SU-DHL-6 (cell line): ENCODE data around the gene EPB41L4A.

Experiments used
- H2AFZ ChIP-seq: fragments of 200-600 bp; sonication (generic); 2 replicates; pipeline ENCODE4 v1.6.1; 2014; ENCODE audit warnings: low read depth, mild to moderate bottlenecking, moderate library complexity, mixed read lengths, antibody characterized with exemption, low read length; ENCODE audit not compliant: severe bottlenecking
- H3F3A ChIP-seq: fragments of 200-600 bp; shearing (Covaris generic); 2 replicates; pipeline ENCODE4 v1.6.0; 2016; ENCODE audit warnings: antibody characterized with exemption, mild to moderate bottlenecking; ENCODE audit not compliant: insufficient read depth
- H3K27ac ChIP-seq: fragments of 200-600 bp; sonication (generic); 2 replicates; pipeline ENCODE4 v1.5.1; 2016; ENCODE audit warnings: low read depth, mild to moderate bottlenecking, low read length, moderate library complexity, mixed read lengths
- H3K27me3 ChIP-seq: fragments of 200-600 bp; sonication (generic), shearing (Covaris generic); 2 replicates; pipeline ENCODE4 v1.6.0; 2014; ENCODE audit warnings: mild to moderate bottlenecking, low read length
- H3K36me3 ChIP-seq: fragments of 200-600 bp; sonication (generic); 2 replicates; pipeline ENCODE4 v1.6.1; 2014; ENCODE audit warnings: mild to moderate bottlenecking, low read length, mixed read lengths
- H3K4me2 ChIP-seq: fragments of 300-600, 200-600 bp; shearing (Covaris generic), sonication (generic); 2 replicates; pipeline ENCODE4 v1.6.0; 2014; ENCODE audit warnings: low read length, low read depth, mild to moderate bottlenecking; ENCODE audit not compliant: poor library complexity, severe bottlenecking
- H3K4me3 ChIP-seq: fragments of 200-600 bp; sonication (generic); 2 replicates; pipeline ENCODE4 v1.5.1; 2014; ENCODE audit warnings: antibody characterized with exemption, low read length, mild to moderate bottlenecking, mixed read lengths; ENCODE audit not compliant: insufficient read depth, poor library complexity, severe bottlenecking
- H3K79me2 ChIP-seq: fragments of 200-600 bp; sonication (generic); 2 replicates; pipeline ENCODE4 v1.6.1; 2014; ENCODE audit warnings: mild to moderate bottlenecking, low read length, moderate library complexity; ENCODE audit not compliant: insufficient read depth
- H3K9ac ChIP-seq: fragments of 200-600 bp; sonication (generic); 2 replicates; pipeline ENCODE4 v1.7.0; 2014; ENCODE audit warnings: mild to moderate bottlenecking, low read length
- H3K9me2 ChIP-seq: fragments of 200-600 bp; sonication (generic); replicated peaks from 2 replicates; pipeline ENCODE4 v1.6.1; 2014; ENCODE audit warnings: low read length; ENCODE audit not compliant: insufficient read depth
- H3K9me3 ChIP-seq: fragments of 200-600 bp; sonication (generic); 2 replicates; pipeline ENCODE4 v1.6.1; 2014; ENCODE audit warnings: low read length, mixed read lengths; ENCODE audit not compliant: insufficient read depth
- H4K20me1 ChIP-seq: fragments of 200-600 bp; sonication (generic); 2 replicates; pipeline ENCODE4 v1.6.1; 2014; ENCODE audit warnings: low read depth, mild to moderate bottlenecking, antibody characterized with exemption, low read length, moderate library complexity, mixed read lengths
- EZH2phosphoT487 ChIP-seq: fragments of 200-600 bp; sonication (generic), shearing (Covaris generic); conservative IDR thresholded peaks from 2 replicates; pipeline ENCODE4 v1.6.1; 2018; ENCODE audit warnings: mild to moderate bottlenecking, antibody characterized with exemption, low read length, moderate library complexity, mixed read lengths
- TF ChIP-seq, protein P1 (sequence below): fragments of 200-600 bp; sonication (generic); IDR thresholded peaks from one replicate; pipeline ENCODE4 v1.5.1; 2017; ENCODE audit warnings: antibody characterized with exemption, mild to moderate bottlenecking, low read length, moderate library complexity; ENCODE audit not compliant: insufficient read depth, poor library complexity, severe bottlenecking

EPB41L4A gene

DNA sequence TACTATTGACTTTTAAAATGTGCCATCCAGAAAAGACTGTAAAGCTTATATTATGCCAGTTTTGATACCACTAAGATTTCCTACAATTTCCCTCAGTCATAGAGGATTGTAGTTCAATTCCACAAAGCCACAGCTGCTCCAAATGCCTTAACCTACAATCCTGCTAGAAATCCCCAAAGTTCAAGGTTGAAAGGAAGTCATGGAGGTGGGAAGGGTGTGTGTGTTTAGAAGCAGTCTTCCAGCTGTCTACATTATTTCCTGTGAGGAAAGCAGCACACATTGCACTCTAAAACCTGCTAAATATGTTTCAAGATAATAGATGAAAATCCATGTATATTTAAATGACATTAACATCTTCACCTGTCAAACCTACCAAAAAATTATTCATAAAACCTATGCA lies 11.8 kb downstream of the EPB41L4A start:
- Histone ChIP-seq H3K79me2 (no peaks in the 10 kb centered on the region), H3K9me2 (no peaks in the 10 kb centered on the region), H3F3A (no peaks in the 10 kb centered on the region), H3K4me3 (no peak overlapping the region), H3K9ac (no peak overlapping the region), H3K36me3 (no peaks in the 10 kb centered on the region), H4K20me1 (no peaks in the 10 kb centered on the region), H3K27me3 (no peaks in the 10 kb centered on the region), H3K9me3 (no peaks in the 10 kb centered on the region), H2AFZ (no peak overlapping the region), H3K4me2 (no peak overlapping the region), H3K27ac (no peak overlapping the region)
- TF ChIP-seq, protein P1, sequence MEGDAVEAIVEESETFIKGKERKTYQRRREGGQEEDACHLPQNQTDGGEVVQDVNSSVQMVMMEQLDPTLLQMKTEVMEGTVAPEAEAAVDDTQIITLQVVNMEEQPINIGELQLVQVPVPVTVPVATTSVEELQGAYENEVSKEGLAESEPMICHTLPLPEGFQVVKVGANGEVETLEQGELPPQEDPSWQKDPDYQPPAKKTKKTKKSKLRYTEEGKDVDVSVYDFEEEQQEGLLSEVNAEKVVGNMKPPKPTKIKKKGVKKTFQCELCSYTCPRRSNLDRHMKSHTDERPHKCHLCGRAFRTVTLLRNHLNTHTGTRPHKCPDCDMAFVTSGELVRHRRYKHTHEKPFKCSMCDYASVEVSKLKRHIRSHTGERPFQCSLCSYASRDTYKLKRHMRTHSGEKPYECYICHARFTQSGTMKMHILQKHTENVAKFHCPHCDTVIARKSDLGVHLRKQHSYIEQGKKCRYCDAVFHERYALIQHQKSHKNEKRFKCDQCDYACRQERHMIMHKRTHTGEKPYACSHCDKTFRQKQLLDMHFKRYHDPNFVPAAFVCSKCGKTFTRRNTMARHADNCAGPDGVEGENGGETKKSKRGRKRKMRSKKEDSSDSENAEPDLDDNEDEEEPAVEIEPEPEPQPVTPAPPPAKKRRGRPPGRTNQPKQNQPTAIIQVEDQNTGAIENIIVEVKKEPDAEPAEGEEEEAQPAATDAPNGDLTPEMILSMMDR = no peak
- no peak for TF ChIP-seq EZH2phosphoT487

DNA sequence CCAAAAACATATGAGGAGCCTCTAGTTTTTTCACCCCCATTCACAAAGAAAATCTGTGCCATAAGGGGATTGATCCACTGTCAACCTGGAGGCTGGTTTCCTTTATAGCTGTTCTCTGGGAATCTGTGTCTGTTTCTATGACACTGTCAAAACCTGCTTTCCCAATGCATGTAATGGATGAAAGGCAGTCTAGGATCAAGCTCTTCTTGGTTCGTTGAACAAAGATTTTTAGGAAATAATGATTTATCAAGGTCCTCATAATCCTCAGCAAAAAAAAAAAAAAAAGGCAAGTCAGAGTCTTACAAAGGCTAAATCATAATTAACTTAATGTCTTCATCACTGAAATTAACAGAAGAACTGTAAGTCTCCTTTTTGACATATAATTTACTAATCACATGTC lies 16.0 kb downstream of the EPB41L4A start:
- H3K9me2 ChIP-seq = no peaks in the 10 kb centered on the region
- H3K27me3 ChIP-seq = no peaks in the 10 kb centered on the region
- no peak overlapping the region for H3K4me3 ChIP-seq
- H3K9me3 ChIP-seq = no peaks in the 10 kb centered on the region
- no peak overlapping the region for H3K4me2 ChIP-seq
- H2AFZ ChIP-seq = no peak overlapping the region
- TF ChIP-seq, protein P1 = no peak
- H3F3A ChIP-seq = no peaks in the 10 kb centered on the region
- no peaks in the 10 kb centered on the region for H3K79me2 ChIP-seq
- no peaks in the 10 kb centered on the region for H3K36me3 ChIP-seq
- H4K20me1 ChIP-seq = no peaks in the 10 kb centered on the region
- no peak overlapping the region for H3K9ac ChIP-seq
- no peak overlapping the region for H3K27ac ChIP-seq

DNA sequence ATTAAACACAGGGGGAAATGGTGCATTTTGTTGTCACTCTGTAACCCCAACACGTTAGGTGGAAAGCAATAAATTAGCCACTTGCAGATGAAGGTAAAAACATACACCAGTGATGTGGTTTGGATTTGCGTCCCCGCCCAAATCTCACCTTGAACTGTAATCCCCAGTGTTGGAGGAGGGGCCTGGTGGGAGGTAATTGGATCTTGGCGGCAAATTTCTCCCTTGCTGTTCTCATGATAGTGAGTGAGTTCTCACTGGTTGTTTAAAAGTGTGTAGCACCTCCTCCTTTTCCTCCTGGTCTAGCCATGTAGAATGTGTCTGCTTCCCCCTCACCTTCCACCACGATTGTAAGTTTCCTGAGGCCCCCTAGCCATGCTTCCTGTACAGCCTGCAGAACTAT lies 17.2 kb downstream of the EPB41L4A start:
- Histone ChIP-seq H3K9ac (no peak overlapping the region), H3K79me2 (no peaks in the 10 kb centered on the region), H2AFZ (no peak overlapping the region), H3F3A (no peaks in the 10 kb centered on the region), H3K4me2 (no peak overlapping the region), H3K27ac (no peak overlapping the region), H3K36me3 (no peaks in the 10 kb centered on the region), H3K9me2 (no peaks in the 10 kb centered on the region), H3K9me3 (no peaks in the 10 kb centered on the region), H3K27me3 (no peaks in the 10 kb centered on the region), H4K20me1 (no peaks in the 10 kb centered on the region), H3K4me3 (no peak overlapping the region)
- TF ChIP-seq, protein P1 = no peak
- TF ChIP-seq EZH2phosphoT487 = no peak

DNA sequence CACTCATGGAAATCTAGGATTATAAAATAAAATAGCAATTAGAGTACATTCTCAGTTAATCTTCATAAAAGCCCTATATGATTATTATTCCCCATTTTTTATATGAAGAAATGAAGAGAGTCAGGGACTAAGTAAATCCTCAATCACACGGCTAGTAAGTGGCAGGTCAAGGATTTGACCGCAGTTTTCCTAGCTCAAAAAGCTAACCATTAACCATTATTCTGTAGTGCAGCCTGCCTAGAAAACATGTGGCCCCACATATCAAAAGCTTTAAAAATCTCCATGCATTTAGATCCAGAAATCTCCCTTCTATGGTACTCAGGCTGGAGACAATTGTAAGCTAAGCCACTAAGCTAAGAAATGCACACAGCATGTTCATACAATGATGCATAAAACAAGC lies 21.4 kb downstream of the EPB41L4A start:
- no peak overlapping the region for H3K4me2 ChIP-seq
- H3K36me3 ChIP-seq = no peaks in the 10 kb centered on the region
- no peak overlapping the region for H3K9ac ChIP-seq
- H3K27ac ChIP-seq = no peak overlapping the region
- H3K9me2 ChIP-seq = no peaks in the 10 kb centered on the region
- no peaks in the 10 kb centered on the region for H3F3A ChIP-seq
- H3K4me3 ChIP-seq = no peak overlapping the region
- H3K27me3 ChIP-seq = no peaks in the 10 kb centered on the region
- H2AFZ ChIP-seq = no peak overlapping the region
- H3K79me2 ChIP-seq = no peaks in the 10 kb centered on the region
- H4K20me1 ChIP-seq = no peaks in the 10 kb centered on the region
- no peaks in the 10 kb centered on the region for H3K9me3 ChIP-seq
- TF ChIP-seq, protein P1 = no peak
- TF ChIP-seq EZH2phosphoT487 = no peak
